EH (cell line): ENCODE measurements around the gene MROH2B.

Experiments used
- DNase-seq: peaks from one replicate; pipeline ENCODE4 v3.0.0-alpha.2; 2015; ENCODE audit warnings: low read depth

Gene MROH2B

DNA sequence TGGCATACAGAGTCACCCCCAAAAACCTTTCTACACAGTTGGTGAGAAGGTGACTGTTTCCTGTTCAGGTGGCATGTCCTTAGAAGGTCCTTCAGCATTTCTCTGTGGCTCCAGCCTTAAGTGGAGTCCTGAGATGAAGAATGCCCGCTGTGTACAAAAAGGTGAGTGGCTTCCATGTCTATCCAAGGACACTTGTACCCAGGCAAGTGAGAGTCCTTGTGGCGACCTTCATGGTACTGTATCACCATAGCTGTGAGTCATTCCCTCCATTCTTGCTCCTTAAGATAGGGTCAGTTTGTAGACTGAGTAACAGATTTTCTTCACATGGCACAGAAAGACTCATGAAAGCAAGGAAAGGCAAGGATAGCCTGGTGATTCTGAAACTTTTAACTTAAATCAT lies 98.7 kb downstream of the MROH2B start:
- DNase-seq: no peak

DNA sequence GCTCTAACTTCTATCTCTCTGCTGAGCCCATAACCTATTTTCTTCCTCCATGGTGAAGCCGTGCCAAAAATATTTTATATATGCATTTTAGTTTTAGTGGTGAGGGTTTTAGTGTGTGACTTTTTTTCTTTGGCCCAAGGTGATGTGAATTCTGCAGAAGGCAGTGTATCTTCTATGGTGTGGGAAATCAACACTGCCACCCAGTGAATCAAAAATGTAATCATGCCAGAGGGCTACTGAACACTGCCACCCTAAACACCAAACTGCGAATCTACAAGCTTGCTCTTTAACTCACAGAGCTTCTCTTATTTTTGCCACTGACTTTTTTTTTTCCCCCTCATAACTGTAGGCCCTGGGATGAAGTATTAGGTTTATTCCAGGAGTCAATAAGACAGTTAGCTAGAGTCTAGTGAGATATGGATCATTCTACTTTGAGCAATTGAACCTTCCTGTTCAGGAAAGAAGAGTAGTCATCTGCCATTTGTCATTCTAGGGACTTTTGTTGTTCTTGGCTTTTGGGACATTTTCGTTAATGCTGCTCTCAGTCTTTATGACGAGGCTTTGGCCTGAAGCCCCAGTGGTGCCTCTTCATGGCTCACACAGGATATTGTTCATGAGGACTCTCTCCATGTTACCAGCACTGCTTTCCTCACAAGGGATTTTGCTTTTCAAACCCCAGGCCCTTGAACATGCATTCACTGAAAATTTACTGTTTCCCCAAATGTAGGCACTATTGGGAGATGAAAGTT lies 108.8 kb downstream of the MROH2B start:
- DNase-seq: no peak

DNA sequence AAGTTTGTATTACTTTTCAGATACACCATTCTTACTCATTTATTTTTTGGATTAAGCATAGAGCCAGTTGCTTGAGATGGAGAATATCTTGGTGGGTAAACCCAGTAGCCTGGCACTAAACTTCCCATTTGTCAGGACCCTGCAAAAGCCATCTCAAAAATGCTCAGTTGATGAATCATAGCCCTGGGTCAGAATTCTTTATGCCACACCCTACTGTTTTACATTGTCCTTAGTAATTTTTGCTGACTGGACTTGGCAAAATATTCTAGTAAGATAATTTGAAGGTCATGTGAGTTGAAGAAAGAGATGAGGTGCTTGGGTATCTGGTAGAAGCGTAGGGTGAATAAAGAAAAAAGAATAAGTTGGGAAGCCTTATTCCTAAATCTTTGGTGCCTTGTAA lies 111.1 kb downstream of the MROH2B start:
- DNase-seq: no peak

DNA sequence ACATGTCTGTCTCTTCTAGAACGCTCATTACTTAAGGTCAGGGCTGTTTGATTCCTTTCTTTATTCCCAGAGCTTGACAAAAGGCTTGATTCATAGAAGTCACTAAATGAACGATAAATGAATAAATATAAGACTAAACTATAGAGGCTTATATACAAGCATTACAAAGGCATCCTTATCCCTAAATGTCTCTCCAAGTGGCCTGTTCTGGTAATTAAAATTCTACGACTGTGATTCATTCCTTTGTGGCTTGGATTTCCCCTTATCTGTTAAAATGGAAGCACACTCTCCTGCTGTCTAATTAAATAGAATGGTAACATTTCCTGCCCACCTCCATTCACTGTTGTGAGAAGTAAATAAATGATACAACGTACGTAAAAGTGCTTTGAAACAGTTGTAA lies 112.3 kb downstream of the MROH2B start:
- no peak for DNase-seq

DNA sequence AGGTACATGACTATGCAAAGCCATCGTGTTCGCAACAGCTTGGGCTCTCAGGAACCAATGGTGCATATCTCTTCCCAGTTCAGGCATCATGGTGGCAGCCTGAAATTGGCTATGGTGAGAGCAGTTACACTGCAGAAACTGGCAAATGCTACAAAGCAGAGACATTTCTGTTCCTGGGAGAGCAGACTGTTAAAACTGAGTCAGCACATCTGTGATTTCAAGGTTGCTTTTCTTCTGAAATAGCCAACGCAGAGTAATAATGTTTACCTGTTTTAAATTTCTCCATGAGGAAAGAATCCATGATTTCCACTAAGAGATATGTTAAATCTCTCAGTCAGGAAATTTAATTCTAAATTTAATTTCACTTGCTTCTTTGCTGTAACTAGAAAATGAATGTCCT lies 114.1 kb downstream of the MROH2B start:
- no peak for DNase-seq

DNA sequence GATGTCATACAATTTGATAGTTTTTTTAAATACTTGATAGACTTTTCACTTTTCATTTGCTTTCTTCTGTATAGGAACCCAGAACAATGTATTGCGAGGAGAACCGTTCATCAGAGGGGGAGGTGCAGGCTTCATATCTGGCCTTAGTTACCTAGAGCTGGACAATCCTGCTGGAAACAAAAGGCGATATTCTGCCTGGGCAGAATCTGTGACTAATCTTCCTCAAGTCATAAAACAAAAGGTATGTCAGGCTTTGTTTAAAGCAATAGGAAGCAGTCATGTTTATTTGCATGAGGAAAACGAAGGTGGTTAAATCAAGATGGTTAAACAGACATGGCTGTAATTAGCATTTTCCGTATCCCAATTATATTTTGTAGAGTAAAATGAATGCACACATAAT lies 115.8 kb downstream of the MROH2B start:
- DNase-seq: no peak
